Islet precursor cell (in vitro differentiated cells): ENCODE results near the gene CACNA1S.

Source experiments
- DNase-seq: peaks from one replicate; pipeline ENCODE4 v3.0.0-alpha.2; 2018

CACNA1S gene

DNA sequence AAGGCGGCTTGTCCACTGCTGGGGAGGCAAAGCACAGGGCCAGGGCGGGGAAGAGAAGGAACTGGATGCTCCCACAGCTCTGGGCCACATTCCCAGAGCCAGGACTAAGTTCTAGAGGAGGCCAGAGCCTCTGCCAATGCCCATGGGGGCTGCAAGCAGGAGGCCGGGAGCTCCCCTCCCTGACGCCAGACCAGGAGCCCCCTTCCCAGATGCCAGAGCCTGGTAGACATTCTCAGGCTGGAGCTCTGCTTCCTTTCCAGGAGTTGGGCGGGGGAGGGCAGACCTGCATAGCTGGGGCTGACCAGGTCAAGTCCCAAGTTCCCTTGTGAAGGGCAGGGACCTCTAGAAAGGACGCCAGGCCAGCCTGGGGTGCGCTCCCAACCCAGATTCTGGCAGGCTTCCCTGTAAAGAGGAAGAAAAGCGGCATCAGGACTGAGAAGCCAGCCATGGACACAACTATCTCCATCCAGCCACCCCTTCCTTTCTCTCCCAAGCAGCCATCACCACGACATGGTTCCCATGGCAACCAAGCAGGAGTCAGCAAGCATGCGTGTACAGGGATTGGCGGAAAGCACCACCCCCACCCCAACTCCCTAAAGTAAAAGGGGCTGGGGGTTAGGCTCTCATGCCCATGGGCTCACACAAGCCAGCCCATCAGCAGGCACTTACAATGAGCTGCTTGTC lies 102.1 kb downstream of the CACNA1S start:
- no peak for DNase-seq

DNA sequence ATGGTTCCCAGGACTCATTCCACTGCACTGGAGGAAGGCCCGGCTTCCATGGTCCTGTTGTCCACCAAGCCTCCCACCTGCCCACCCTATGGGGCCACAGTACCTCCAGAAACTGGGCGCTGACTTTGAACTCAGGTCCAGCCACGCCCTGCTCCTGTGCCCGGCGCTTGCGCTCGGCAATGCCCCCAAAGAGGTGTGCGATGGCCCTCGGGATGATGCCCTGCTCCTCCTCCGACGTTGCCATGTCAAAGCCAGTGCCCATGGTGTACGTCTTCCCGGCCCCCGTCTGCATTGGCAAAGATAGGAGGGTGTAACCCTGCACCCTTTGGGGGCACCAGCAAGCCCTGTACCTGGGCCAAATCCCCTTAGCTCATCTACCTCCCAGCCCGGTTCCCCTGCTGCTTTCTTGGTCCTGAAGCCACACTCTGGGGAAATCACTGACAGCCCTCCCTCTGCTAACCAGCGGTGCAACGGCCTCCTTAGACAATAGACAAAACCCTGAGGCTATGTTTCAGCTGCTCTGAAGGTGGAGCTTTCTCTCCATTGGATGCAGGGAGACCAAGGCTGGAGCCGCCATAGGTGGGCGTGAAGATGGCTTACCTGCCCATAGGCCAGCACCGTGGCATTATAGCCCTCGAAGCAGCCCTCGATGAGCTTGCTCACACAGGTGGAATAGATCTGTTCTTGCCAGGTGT lies 103.4 kb downstream of the CACNA1S start:
- DNase-seq, result no peak

DNA sequence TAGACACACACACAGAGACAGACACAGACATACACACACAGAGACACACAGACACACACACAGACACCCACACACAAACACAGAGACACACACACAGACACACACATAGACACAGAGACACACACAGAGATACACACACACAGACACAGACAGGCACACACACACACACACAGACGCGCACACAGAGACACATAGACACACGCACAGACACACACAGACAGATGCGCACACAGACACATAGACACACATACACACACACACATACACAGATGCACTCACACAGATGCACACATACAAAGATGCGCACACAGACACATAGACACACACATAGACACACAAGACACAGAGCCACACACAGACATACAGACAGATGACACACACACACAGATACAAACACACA lies 104.7 kb downstream of the CACNA1S start:
- no peak for DNase-seq

DNA sequence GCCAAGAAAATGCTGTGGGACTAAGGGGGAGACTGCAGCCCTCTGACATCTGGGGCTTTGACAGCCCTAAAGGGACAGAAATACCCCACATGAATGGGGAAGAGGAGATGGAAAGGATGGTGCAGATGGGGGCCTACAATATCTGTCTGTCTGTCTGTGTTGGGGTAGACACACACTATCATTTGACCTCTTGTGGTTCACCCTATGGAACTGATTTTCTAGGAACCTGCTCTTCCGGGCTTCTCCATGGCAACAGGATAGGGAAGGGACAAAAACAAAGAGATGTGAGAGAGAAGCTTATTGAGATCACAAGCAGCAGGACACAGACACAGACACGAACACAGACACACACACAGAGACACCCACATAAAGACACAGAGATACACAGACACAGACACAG lies 105.8 kb downstream of the CACNA1S start:
- DNase-seq, result no peak

DNA sequence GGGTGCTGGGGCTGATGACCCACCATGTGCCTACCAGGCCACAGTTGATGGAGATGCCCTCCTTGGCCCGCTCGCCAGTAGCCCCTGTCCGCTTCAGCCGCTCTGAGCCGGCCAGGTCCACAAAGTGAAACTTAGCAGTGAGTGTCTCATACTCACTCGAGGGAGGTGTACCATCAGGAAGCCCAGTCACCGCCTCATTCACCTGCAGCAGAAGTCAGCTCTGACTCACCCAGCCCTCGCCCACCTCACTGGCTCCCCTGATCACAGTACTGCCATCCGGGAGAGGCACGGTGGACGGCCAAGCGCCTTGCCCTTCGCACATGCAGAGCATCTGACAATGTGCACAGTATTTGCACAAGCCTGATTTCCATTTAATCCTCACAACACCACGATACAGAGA lies 107.5 kb downstream of the CACNA1S start:
- no peak for DNase-seq

DNA sequence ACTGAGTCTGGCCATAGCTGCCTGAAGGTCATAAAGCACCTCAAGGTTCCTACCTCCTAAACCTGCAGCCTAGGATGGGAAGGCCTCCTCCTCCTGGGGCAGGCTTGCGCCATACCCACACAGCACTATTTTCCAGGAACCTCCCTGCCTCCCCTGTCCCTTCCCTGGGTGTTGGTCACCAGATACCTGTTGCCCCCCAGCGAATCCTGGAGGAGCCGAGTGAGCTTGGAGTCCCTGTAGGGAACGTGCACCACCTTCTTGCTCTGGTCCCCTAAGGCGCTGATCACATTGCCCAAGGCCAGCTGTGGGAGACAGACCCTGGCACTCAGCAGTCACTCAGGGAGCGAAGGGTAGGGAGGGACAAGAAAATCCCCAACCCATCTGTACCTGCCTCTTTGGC lies 108.1 kb downstream of the CACNA1S start:
- DNase-seq, result no peak

DNA sequence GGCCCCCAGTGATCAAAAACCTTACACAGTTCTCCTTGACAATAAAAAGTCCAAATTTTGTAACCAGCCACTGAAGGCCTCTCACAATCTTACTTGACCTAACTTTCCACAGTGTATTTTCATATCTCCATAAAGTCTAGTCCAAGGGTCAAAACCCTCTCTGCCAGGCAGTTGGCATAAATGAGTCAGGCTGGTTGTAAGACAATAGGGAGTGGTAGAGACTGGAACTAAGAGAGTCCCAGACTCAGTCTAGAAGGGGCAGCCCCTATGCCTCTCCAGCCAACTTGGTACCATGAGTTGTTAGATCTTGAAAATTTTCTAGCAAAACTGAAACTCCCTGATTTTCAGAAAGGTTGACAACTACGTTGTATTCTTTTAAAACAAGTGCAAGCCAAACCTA lies 109.7 kb downstream of the CACNA1S start:
- DNase-seq, result no peak

DNA sequence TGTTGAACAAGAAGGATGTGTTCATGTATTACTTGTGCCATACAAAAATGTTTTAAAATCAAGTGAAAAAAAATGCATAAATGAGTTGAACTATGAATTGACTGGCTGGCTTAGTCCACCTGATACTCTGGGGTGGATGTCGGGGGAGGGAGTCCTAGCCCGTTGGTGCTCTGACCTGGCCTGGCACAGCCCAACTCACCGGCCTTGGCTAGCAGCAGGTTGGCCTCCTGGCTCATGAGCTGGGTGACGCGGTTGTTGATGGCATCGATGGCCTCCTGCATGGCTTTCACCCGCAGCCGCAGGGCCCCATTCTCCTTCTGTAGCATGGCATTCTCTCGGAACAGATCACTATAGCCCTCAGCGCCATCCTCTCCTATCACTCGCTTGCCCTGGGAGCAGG lies 110.3 kb downstream of the CACNA1S start:
- no peak for DNase-seq

DNA sequence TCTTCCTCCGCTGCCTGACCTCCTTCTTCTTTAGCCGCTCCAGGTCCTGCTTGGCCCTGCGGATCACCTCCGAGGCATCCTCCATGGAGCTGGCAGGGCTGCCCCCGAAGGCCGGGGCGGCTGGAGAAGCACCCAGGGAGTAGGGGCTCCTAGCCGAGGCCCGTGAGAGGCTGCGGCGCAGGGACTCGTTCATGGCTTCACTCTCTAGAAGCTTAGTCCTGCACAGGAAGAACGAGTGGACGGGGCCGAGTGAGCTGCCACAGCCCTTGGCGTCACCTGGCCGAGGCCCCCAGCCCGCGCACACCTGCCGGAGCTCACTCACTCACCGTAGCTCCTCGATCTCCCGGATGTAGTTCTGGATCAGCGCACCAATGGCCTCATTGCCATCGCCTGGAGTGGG lies 111.8 kb downstream of the CACNA1S start:
- no peak for DNase-seq

DNA sequence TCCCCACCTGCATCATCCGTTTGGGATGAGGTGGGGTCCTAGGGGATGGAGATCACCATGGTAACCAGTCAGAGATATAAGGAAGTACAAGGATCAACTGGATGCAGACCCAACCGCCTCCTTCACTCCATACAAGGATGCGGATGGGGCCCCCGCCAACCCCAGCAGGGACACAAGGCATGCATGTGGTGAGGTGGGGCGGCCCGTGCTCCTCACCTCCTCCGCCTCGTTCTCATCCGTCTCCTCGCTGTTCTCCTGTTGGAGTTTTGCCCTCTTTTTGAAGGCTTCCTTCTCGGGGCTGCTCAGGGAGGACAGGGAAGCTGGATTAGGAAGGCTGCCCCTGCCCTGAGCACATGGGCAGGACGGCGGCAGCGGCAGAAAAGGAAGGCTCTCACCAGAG lies 112.6 kb downstream of the CACNA1S start:
- no peak for DNase-seq

DNA sequence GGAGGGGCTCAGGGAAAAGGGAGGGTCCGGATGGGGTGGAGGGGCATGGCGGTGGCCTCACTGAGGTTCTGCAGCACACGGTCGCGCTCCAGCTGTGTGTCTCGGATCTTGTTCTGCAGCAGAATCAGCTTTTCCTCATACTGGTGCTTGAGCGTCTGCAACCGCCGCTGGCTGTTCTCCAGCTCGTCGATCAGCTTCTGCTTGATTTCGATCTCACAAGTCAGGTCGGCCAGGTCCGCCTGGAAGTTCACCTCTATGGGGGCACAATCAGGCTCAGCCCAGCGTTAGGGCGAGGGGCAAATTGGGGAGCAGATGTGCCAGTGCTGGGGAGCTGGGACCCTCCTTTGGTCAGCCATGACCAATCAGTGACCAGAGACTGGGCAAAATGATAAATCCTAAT lies 113.9 kb downstream of the CACNA1S start:
- DNase-seq, result no peak

DNA sequence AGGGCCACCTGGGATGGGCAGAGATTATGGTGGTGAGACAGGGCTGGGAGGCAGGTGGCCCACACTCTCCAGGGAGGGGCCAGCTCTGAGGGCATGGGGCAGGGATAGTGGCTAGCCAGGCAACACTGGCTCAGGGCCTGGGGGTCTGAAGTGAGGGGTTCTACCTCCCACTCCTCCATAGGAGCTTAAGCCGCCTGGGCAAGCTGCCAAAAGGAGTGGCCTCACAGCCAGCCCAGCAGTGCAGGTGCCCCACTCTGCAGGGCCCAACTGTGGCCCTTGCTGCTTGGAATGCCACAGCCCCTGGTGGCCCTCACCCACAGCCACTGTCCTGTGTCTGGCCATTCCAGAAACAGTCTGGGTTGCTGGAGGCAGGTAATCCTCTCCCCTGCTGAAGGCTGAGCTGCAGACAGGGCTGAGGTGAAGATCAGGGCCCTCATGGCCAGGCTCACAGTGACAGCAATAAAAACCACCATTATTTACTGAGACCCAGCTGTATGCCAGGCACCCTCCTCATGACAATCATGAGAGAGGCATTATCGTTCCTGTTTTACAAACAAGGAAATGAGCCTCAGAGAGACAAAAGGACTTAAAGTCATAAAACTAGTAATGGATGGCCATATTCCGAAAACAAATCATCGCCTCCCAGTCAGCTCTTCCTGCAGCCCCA lies 119.7 kb downstream of the CACNA1S start:
- no peak for DNase-seq

DNA sequence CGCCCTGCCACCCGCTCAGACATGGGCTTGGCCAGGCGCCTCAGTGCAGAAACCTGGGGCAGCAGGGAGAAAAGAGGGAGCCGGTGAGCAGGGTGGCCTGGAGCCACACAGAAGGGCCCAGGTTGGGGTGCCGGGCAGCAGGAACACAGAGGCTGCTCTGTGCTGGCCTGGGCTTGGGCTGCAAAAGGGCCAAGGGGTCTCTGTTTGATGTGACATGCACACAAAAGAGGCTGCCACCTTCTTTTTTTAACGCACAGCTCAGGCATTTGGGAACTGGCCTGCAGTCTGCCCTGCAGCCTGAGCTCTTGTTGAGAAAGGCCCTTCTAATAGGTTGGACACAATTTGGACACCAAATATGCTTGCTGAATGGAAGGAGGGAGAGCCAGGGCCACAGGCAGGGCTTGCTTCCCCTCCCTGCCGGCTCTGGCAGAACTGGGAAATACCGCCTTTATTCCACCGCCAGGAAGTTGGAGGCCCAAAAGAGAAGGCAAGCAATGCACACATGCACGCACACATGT lies 121.1 kb downstream of the CACNA1S start:
- DNase-seq, result no peak

DNA sequence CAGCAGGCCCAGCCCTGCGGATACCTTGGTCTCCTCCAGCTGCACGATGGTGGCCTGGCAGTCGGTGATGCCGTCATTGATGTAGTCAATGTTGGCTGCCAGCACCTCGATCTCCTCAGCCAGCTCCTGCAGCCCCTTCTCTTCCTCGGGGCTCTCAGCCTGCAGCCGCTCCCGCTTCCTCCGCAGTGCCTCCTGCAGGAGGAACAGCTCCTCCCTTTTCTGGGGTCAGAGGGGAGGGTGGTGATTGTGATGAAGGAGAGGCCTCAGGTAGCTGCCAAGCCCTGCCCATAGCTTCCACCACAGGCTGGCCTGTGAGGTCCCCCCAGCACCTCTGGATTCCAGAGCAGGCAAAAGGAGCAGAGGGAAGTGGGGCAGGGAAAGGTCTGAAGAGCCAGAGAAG lies 122.1 kb downstream of the CACNA1S start:
- DNase-seq, result no peak
